Prostate gland (tissue), 2 donors: Measurements from ENCODE around the gene ACAD9. TPM values are rescaled to one million over a fixed set of nuclear protein-coding genes. Genes with fewer than 3 reads are reported as not detected.

Experiments used
- DNase-seq: peaks from one replicate; pipeline ENCODE4 v3.0.0-alpha.2; 2019; ENCODE audit warnings: low spot score
- H3K27ac ChIP-seq, 2 donors: fragments of 200-600 bp; sonication (generic); 2 replicates each; pipeline ENCODE4 v1.5.1; 2017 to 2019
- H3K27me3 ChIP-seq: fragments of 200-600 bp; sonication (generic); replicated peaks from 2 replicates; pipeline ENCODE4 v1.5.1; 2019; ENCODE audit not compliant: insufficient read depth
- H3K36me3 ChIP-seq, 2 donors: fragments of 200-600 bp; sonication (generic); 1 replicate in 1 of 2; 2 replicates in 1 of 2; pipeline versions ENCODE4 v1.5.1 to v1.8.1; 2017 to 2019
- H3K4me1 ChIP-seq: fragments of 200-600 bp; sonication (generic); replicated peaks from 2 replicates; pipeline ENCODE4 v1.5.1; 2019
- H3K4me3 ChIP-seq, 2 donors: fragments of 200-600 bp; sonication (generic); 2 replicates each; pipeline ENCODE4 v1.5.1; 2017 to 2019
- H3K9me3 ChIP-seq: fragments of 200-600 bp; sonication (generic); 2 replicates; pipeline ENCODE4 v1.5.1; 2017
- POLR2A ChIP-seq: fragments of 450-650 bp; IDR thresholded peaks from one replicate; pipeline ENCODE4 v1.6.1; 2016; ENCODE audit warnings: antibody characterized with exemption, mild to moderate bottlenecking
- POLR2AphosphoS5 ChIP-seq: sonication (generic); formaldehyde crosslinking; IDR thresholded peaks from one replicate; pipeline ENCODE4 v1.6.1; 2017; ENCODE audit warnings: antibody characterized with exemption
- WGBS: methylation state at CpG from one replicate; pipeline ENCODE4 v1.1.5; 2018; 5-methylcytosine and 5-hydroxymethylcytosine counted together
- intact Hi-C: fragments of 100-400 bp; cut with DNase I; formaldehyde crosslinking; loops from one replicate; pipeline ENCODE4 v1.14.2; 2022
- total RNA-seq, 2 donors: library from RNA; depleted of rRNA; stranded (reverse); fragments of >200 nt; gene quantifications; one replicate each; pipeline ENCODE4 v1.1.0, GENCODE V29; 2016
- TF ChIP-seq, protein P1 (sequence below), 4 experiments: fragments of 200-600 bp in 2 of 4; fragments of 450-650 bp in 2 of 4; sonication (generic) in 2 of 4; IDR thresholded peaks; 1 replicate in 3 of 4; 2 replicates in 1 of 4; pipeline ENCODE4 v1.5.1; 2016 to 2019; ENCODE audit warnings: antibody characterized with exemption in 4 of 4, mild to moderate bottlenecking in 2 of 4, moderate library complexity in 2 of 4

Gene ACAD9
- total RNA-seq, 2 donors from 2014 or later = 39.3 to 66.5 TPM

DNA sequence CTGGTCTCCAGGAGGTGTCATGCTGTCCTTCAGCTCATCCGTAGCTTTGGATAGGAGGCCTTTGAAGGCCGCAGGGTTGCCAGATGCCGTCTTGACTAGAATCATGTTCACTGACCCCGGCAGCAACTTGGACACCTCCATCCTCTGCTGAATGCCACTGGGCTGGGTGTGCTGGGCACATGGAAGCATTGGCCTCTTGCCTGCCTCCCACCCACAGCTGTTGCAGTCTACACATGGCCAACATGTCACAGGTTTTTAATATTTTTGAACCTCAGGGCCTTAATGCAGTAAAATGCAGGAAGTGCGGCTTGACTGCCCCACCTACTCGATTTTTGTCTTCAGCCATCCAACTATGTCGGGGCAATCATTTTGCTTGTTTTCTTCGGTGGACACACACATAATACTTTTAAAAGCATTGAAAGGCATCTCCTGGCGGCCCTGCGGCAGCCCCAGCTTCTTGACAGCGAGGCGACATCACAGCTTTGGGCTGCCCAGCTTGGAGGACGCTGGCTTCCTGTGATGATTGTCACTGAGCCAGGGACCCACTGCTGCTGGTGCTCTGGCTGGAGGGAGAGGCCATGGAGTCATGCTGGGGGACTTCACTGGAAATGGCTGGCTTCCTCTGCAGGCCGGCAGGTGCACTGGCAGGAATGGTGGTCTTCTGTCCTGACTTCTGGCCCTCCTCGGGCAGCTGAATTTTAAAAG, 31.6 kb upstream of the ACAD9 start:
- no peak for DNase-seq
- 88% methylated on average over 15 of the region's 15 CpGs for WGBS
- no peaks in the 10 kb centered on the region for H3K4me1 ChIP-seq

DNA sequence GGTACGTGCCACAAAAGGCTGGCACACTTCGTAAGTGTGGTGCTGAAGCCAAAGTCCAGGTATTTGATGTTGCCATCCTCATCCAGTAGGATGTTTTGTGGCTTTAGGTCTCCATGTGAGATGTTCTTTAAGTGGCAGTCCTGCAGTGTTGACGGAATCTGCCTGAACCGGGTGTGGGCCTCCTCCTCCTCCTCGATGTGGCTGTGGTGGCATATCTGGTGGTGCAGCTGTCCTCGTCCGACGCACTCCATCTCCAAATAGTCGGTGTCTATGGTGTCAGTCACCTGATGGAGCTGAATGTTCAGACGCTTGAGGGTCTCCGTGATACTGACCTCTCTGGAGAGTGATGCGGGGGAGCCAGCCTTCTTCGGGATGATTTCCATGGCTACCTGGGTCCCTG, 30.5 kb upstream of the ACAD9 start:
- TF ChIP-seq, protein P1, sequence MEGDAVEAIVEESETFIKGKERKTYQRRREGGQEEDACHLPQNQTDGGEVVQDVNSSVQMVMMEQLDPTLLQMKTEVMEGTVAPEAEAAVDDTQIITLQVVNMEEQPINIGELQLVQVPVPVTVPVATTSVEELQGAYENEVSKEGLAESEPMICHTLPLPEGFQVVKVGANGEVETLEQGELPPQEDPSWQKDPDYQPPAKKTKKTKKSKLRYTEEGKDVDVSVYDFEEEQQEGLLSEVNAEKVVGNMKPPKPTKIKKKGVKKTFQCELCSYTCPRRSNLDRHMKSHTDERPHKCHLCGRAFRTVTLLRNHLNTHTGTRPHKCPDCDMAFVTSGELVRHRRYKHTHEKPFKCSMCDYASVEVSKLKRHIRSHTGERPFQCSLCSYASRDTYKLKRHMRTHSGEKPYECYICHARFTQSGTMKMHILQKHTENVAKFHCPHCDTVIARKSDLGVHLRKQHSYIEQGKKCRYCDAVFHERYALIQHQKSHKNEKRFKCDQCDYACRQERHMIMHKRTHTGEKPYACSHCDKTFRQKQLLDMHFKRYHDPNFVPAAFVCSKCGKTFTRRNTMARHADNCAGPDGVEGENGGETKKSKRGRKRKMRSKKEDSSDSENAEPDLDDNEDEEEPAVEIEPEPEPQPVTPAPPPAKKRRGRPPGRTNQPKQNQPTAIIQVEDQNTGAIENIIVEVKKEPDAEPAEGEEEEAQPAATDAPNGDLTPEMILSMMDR (IDR thresholded peaks at IDR 0.05) = no peak
- TF ChIP-seq POLR2A (no peak), POLR2AphosphoS5 (no peak)
- intact Hi-C loops = loop anchor here (5.0 kb wide), 2 partner anchors 167 to 232 kb away; no protein-coding TSS in a partner anchor
- H3K36me3 ChIP-seq = no peaks in the 10 kb centered on the region
- no peak overlapping the region for H3K27ac ChIP-seq
- DNase-seq = no peak
- H3K9me3 ChIP-seq = no peaks in the 10 kb centered on the region
- no peak overlapping the region for H3K4me3 ChIP-seq
- no peaks in the 10 kb centered on the region for H3K4me1 ChIP-seq
- WGBS = 91% methylated on average over 13 of the region's 13 CpGs
- no peaks in the 10 kb centered on the region for H3K27me3 ChIP-seq

More for the DNA sequence above, 31.6 kb upstream of the ACAD9 start:
- intact Hi-C loops = loop anchor here (5.0 kb wide), 2 partner anchors 166 to 231 kb away; no protein-coding TSS in a partner anchor
- H3K27ac ChIP-seq = no peak overlapping the region
- no peaks in the 10 kb centered on the region for H3K27me3 ChIP-seq
- TF ChIP-seq, protein P1 (IDR thresholded peaks at IDR 0.05) = no peak
- TF ChIP-seq POLR2AphosphoS5 (no peak), POLR2A (no peak)
- H3K36me3 ChIP-seq = no peaks in the 10 kb centered on the region
- H3K4me3 ChIP-seq = no peak overlapping the region
- no peaks in the 10 kb centered on the region for H3K9me3 ChIP-seq

GRCh38 chr3:128849911-128850455, 29.4 kb upstream of the ACAD9 start:
- H3K4me1 ChIP-seq = no peaks in the 10 kb centered on the region
- H3K27me3 ChIP-seq = no peaks in the 10 kb centered on the region
- 59% methylated on average over 11 of the region's 11 CpGs for WGBS
- no peaks in the 10 kb centered on the region for H3K9me3 ChIP-seq
- intact Hi-C loops = loop anchor here (5.0 kb wide), 2 partner anchors 168 to 233 kb away; no protein-coding TSS in a partner anchor
- H3K4me3 ChIP-seq = no peak overlapping the region
- no peak for TF ChIP-seq POLR2AphosphoS5
- TF ChIP-seq POLR2A = no peak
- TF ChIP-seq, protein P1 (IDR thresholded peaks at IDR 0.05) = no peak
- no peak for DNase-seq
- no peak overlapping the region for H3K27ac ChIP-seq
- H3K36me3 ChIP-seq = no peaks in the 10 kb centered on the region

DNA sequence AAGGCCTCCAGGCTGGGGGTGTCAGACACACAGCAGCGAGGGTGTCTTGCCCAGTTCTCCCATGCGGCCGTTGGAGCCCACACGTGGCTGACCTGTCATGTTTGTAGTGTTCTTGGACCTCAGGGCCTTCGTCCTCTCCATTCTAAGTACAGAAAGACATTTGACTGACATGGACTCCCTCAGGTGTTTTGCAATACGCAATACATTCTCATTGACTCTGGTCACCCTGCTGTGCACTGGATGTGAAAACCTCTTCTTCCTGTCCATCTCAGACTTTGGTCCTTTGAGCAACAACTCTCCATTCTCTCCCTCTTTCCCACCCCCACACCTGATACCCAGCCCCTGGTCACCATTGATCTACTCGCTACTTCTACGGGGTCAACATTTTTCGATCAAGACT, 28.9 kb upstream of the ACAD9 start:
- 93% methylated on average over 9 of the region's 9 CpGs for WGBS
- no peaks in the 10 kb centered on the region for H3K27me3 ChIP-seq
- TF ChIP-seq, protein P1 (IDR thresholded peaks at IDR 0.05) = no peak
- intact Hi-C loops = no loop called here
- H3K4me1 ChIP-seq = no peaks in the 10 kb centered on the region
- no peaks in the 10 kb centered on the region for H3K9me3 ChIP-seq
- no peak overlapping the region for H3K27ac ChIP-seq
- DNase-seq = no peak
- no peaks in the 10 kb centered on the region for H3K36me3 ChIP-seq
- H3K4me3 ChIP-seq = no peak overlapping the region

DNA sequence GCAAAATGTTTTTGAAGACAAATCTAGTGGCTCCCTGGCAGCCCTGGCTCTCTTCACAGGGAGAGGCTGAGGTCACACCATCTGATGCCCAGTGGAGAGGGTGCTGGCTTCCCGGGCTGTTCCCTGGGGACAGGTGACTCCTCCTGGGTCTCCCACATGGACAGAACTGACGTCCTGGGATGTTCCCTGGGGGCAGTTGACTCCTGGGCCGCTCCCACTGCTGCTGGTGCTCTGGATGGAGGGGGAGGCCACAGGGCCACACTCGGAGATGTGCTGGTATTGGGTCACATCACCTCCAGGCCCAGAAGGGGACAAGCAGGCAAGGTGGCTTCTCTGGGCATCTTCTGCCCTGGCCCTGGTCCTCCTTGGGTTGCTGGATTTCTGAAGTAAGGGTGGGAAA, 27.8 kb upstream of the ACAD9 start:
- no peaks in the 10 kb centered on the region for H3K4me1 ChIP-seq
- TF ChIP-seq POLR2AphosphoS5 (no peak), POLR2A (no peak)
- TF ChIP-seq, protein P1 (IDR thresholded peaks at IDR 0.05) = no peak
- WGBS = 56% methylated on average over 4 of the region's 4 CpGs
- H3K9me3 ChIP-seq = no peaks in the 10 kb centered on the region
- H3K36me3 ChIP-seq = no peaks in the 10 kb centered on the region
- DNase-seq = no peak
- no peak overlapping the region for H3K27ac ChIP-seq
- no peak overlapping the region for H3K4me3 ChIP-seq
- no peaks in the 10 kb centered on the region for H3K27me3 ChIP-seq
- intact Hi-C loops = no loop called here
